ENCODE data around the gene BMPER. TPM values are rescaled to one million over a fixed set of nuclear protein-coding genes. Genes with fewer than 3 reads are reported as not detected.

The BMPER gene
- total RNA-seq, 3 donors from 2014 or later (not counting 1 experiment from before 2014, with no cell fraction given), result 0.32 to 0.64 (median 0.50) TPM

GRCh38 chr7:34087892-34088891, 182.9 kb downstream of the BMPER start:
- peaks cover 0 to 11% of the 10 kb centered on the region in 2 donors for H3K27me3 Mint-ChIP-seq (ENCODE audit: low read depth in 2 of 2)
- H3K27ac ChIP-seq (ENCODE audit: low read length), result no peak overlapping the region
- TF ChIP-seq, protein P1, sequence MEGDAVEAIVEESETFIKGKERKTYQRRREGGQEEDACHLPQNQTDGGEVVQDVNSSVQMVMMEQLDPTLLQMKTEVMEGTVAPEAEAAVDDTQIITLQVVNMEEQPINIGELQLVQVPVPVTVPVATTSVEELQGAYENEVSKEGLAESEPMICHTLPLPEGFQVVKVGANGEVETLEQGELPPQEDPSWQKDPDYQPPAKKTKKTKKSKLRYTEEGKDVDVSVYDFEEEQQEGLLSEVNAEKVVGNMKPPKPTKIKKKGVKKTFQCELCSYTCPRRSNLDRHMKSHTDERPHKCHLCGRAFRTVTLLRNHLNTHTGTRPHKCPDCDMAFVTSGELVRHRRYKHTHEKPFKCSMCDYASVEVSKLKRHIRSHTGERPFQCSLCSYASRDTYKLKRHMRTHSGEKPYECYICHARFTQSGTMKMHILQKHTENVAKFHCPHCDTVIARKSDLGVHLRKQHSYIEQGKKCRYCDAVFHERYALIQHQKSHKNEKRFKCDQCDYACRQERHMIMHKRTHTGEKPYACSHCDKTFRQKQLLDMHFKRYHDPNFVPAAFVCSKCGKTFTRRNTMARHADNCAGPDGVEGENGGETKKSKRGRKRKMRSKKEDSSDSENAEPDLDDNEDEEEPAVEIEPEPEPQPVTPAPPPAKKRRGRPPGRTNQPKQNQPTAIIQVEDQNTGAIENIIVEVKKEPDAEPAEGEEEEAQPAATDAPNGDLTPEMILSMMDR (IDR thresholded peaks at IDR 0.05), result peak; percentile 12
- H3K4me1 Mint-ChIP-seq, result no peaks in the 10 kb centered on the region
- no peaks in the 10 kb centered on the region for H3K36me3 ChIP-seq (ENCODE audit: control insufficient read depth, insufficient read depth, low read length)
- DNase-seq (no peak), ATAC-seq (no peak)
- no peaks in the 10 kb centered on the region for H3K27me3 ChIP-seq (ENCODE audit: control insufficient read depth, insufficient read depth, low read length)
- no peak overlapping the region for H3K27ac Mint-ChIP-seq
- no peaks in the 10 kb centered on the region for H3K9me3 ChIP-seq (ENCODE audit: control insufficient read depth, insufficient read depth, low read length)
- no peaks in the 10 kb centered on the region for H3K36me3 Mint-ChIP-seq
- no peaks in the 10 kb centered on the region for H3K9me3 Mint-ChIP-seq
- no peak overlapping the region for H3K4me3 Mint-ChIP-seq
- WGBS (ENCODE audit: insufficient coverage), result 91% methylated on average over 10 of the region's 10 CpGs
- intact Hi-C loops (cut with micrococcal nuclease), result no loop called here
- H3K4me1 ChIP-seq (ENCODE audit: control insufficient read depth, insufficient read depth, low read length), result no peaks in the 10 kb centered on the region
- H3K4me3 ChIP-seq (ENCODE audit: low read length), result no peak overlapping the region

- Mint-ChIP-seq H3K4me1 (no peaks in the 10 kb centered on the region), H3K27me3 (ENCODE audit: low read depth in 2 of 2) (peaks cover 0 to 11% of the 10 kb centered on the region in 2 donors), H3K4me3 (no peak overlapping the region), H3K36me3 (no peaks in the 10 kb centered on the region), H3K9me3 (no peaks in the 10 kb centered on the region), H3K27ac (no peak overlapping the region)
- Histone ChIP-seq H3K27me3 (ENCODE audit: control insufficient read depth, insufficient read depth, low read length) (no peaks in the 10 kb centered on the region), H3K27ac (ENCODE audit: low read length) (no peak overlapping the region), H3K4me1 (ENCODE audit: control insufficient read depth, insufficient read depth, low read length) (no peaks in the 10 kb centered on the region), H3K4me3 (ENCODE audit: low read length) (no peak overlapping the region), H3K36me3 (ENCODE audit: control insufficient read depth, insufficient read depth, low read length) (no peaks in the 10 kb centered on the region), H3K9me3 (ENCODE audit: control insufficient read depth, insufficient read depth, low read length) (no peaks in the 10 kb centered on the region)
- TF ChIP-seq, protein P1 (IDR thresholded peaks at IDR 0.05), result no peak
- 75% methylated on average over 4 of the region's 5 CpGs for WGBS (ENCODE audit: insufficient coverage)
- DNase-seq (no peak), ATAC-seq (no peak)
- intact Hi-C loops (cut with micrococcal nuclease), result no loop called here
Measured at GRCh38 chr7:34090816-34091215, 185.5 kb downstream of the BMPER start.

DNA sequence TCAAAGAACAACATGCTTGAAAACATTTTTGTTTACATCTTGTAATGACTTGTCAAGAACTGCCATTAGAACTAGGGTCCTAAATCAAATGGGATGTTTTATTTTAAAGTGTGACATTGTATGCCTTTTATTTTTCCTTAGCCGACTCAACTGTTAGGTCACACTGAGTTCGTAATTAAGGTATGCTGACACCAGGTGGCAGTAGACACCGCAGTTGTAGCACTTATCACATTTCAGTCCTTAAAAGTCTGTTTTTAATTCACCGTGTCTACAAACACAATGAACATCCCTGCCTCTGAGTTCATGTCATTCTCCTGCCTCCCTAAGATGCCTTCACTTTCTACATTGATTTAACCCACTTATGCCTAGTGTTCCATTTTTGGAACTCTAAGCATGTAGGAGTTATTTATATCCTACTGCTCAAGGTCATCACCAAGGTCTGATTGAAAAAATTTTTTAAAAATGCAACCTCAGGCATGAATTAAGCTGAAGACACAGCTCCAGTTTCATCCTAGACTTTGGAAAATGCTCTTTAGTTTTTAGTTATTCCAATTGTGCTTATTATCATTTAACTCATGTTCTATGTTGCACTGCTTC, 186.1 kb downstream of the BMPER start:
- Mint-ChIP-seq H3K27ac (no peak overlapping the region), H3K9me3 (no peaks in the 10 kb centered on the region), H3K27me3 (ENCODE audit: low read depth in 2 of 2) (peaks cover 0 to 11% of the 10 kb centered on the region in 2 donors), H3K36me3 (no peaks in the 10 kb centered on the region), H3K4me3 (no peak overlapping the region), H3K4me1 (no peaks in the 10 kb centered on the region)
- no peak for ATAC-seq
- H3K9me3 ChIP-seq (ENCODE audit: control insufficient read depth, insufficient read depth, low read length), result no peaks in the 10 kb centered on the region
- no peaks in the 10 kb centered on the region for H3K36me3 ChIP-seq (ENCODE audit: control insufficient read depth, insufficient read depth, low read length)
- WGBS (ENCODE audit: insufficient coverage), result 40% methylated on average over 4 of the region's 4 CpGs
- intact Hi-C loops (cut with micrococcal nuclease), result no loop called here
- no peaks in the 10 kb centered on the region for H3K4me1 ChIP-seq (ENCODE audit: control insufficient read depth, insufficient read depth, low read length)
- no peak overlapping the region for H3K4me3 ChIP-seq (ENCODE audit: low read length)
- no peak overlapping the region for H3K27ac ChIP-seq (ENCODE audit: low read length)
- DNase-seq, result peak in 1 of 2 donors; percentile 11
- TF ChIP-seq, protein P1 (IDR thresholded peaks at IDR 0.05), result no peak
- no peaks in the 10 kb centered on the region for H3K27me3 ChIP-seq (ENCODE audit: control insufficient read depth, insufficient read depth, low read length)
